Measurements from ENCODE around the gene MATK.

Gene MATK

GRCh38 chr19:3740431-3740830 lies 45.8 kb downstream of the MATK start:
- no peak for TF ChIP-seq CTCF (conservative IDR thresholded peaks at IDR 0.05; ENCODE audit: low read depth, low read length)
- no peak for DNase-seq (ENCODE audit: low read depth)
- H3K4me3 ChIP-seq (ENCODE audit: low read depth, low read length), result no peak overlapping the region

GRCh38 chr19:3738477-3739220 lies 47.5 kb downstream of the MATK start:
- no peak for TF ChIP-seq CTCF (conservative IDR thresholded peaks at IDR 0.05; ENCODE audit: low read depth, low read length)
- DNase-seq (ENCODE audit: low read depth), result no peak
- no peak overlapping the region for H3K4me3 ChIP-seq (ENCODE audit: low read depth, low read length)

GRCh38 chr19:3737487-3738205 lies 48.5 kb downstream of the MATK start:
- TF ChIP-seq CTCF (conservative IDR thresholded peaks at IDR 0.05; ENCODE audit: low read depth, low read length), result no peak
- no peak overlapping the region for H3K4me3 ChIP-seq (ENCODE audit: low read depth, low read length)
- no peak for DNase-seq (ENCODE audit: low read depth)

GRCh38 chr19:3736106-3736724 lies 50.0 kb downstream of the MATK start:
- DNase-seq (ENCODE audit: low read depth), result no peak
- H3K4me3 ChIP-seq (ENCODE audit: low read depth, low read length), result no peak overlapping the region
- TF ChIP-seq CTCF (conservative IDR thresholded peaks at IDR 0.05; ENCODE audit: low read depth, low read length), result no peak

GRCh38 chr19:3734310-3734600 lies 51.9 kb downstream of the MATK start:
- no peak for DNase-seq (ENCODE audit: low read depth)
- H3K4me3 ChIP-seq (ENCODE audit: low read depth, low read length), result no peak overlapping the region

GRCh38 chr19:3733549-3734309 lies 52.5 kb downstream of the MATK start:
- no peak overlapping the region for H3K4me3 ChIP-seq (ENCODE audit: low read depth, low read length)
- no peak for DNase-seq (ENCODE audit: low read depth)
- TF ChIP-seq CTCF (conservative IDR thresholded peaks at IDR 0.05; ENCODE audit: low read depth, low read length), result no peak

More at GRCh38 chr19:3734310-3734600, 51.9 kb downstream of the MATK start:
- TF ChIP-seq CTCF (conservative IDR thresholded peaks at IDR 0.05; ENCODE audit: low read depth, low read length), result no peak

All from choroid plexus epithelial cell (primary cell).